Activated CD8-positive, alpha-beta memory T cell treated with anti-CD3 and anti-CD28 coated beads, Interleukin-2, amount 50 U/mL, for 1 hour (primary cell): ENCODE measurements around the gene UNC119B.
"Not testable (repeated sequence)": the region's sequence is repeated elsewhere in the genome, so short reads cannot be mapped to it uniquely, and the experiment has no call there.

ENCODE experiments used
- DNase-seq: peaks from one replicate; pipeline ENCODE4 v3.0.0-alpha.2; 2020; ENCODE audit errors: extremely low read depth

UNC119B gene

DNA sequence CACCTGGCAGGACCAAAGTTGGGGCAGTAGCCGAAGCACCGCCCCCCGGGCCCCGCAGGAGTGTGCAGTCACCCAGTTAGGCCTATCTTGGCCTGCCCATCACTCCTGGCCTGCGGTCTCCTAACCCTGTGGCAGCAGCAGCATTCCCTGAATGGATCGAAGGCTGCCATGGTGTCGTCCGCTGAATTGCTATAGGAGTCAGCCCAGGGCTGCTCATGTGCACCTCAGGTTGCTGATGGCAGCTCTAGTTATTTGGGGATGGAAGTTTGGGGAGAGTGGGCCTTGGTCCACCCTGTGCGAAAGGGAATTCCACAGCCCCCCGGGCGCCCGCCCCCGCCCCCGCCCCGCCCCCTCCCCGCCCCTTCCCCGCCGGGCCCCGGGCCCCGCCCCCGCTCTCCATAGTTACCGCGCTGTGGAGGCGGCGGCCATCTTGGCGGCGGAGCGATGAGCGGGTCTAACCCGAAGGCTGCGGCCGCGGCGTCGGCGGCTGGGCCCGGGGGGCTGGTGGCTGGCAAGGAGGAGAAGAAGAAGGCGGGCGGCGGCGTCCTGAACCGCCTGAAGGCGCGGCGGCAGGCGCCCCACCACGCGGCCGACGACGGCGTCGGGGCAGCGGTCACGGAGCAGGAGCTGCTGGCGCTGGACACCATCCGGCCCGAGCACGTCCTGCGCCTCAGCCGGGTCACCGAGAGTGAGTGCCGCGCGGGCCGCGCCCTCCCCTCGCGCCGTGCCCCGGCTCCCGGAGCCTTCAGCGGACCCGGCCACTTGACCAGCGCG, at the start of gene UNC119B:
Gene UNC119B, plus strand, starts transcription at position 428 of the 774 bp plus-strand sequence. Its CDS starts 17 bp downstream, at position 445.
- DNase-seq: peak; percentile 40

DNA sequence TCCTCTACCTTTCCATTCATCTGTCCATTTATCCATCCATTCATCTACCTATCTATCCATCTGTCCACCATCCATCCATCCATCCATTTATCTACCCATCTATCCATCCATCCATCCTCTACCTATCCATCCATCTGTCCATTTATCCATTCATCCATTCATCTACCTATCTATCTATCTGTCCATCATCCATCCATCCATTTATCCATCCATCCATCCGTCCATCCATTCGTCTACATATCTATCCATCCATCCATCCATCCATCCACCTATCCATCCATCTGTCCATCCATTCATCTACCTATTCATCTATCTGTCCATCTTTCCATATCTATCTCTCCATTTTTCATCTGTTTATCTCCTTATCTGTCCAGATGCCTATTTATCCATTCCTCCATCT, 48.8 kb upstream of the UNC119B start:
- DNase-seq: no peak

DNA sequence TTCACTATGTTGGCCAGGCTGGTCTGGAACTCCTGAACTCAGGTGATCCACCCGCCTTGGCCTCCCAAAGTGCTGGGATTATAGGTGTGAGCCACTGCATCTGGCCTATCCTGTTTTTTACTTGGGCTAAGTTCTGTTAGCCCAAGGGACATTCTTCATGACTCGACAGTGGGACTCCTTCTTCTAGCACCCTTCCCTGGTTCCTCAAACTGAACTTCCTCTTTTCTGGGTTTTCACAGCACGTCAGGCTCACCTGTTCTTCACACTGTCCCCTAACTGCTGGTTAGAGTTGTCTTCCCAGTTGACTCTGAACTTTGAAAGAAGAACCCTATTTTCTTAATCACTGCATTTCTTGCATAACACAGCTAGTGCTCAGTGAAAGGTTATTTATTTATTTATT, 47.4 kb upstream of the UNC119B start:
- no peak for DNase-seq

DNA sequence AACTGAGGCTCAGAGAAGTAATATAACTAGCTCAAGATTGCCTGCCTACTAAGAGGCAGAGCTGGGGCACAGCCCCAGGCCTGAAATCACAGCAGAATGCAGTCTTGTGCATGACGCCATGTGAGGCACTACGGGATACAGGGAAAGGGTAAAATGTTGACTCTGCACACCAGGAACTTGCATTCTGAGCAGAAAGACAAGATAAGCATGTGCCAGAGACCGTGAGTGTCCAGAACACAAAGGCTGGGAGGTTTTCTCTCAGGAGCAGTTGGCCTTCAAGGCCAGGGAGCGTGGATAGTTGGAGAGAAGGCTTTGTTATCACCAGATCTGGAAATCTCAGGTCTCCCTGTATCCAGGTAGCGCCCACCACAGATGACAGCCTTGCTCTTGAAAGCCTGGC, 46.5 kb upstream of the UNC119B start:
- no peak for DNase-seq

DNA sequence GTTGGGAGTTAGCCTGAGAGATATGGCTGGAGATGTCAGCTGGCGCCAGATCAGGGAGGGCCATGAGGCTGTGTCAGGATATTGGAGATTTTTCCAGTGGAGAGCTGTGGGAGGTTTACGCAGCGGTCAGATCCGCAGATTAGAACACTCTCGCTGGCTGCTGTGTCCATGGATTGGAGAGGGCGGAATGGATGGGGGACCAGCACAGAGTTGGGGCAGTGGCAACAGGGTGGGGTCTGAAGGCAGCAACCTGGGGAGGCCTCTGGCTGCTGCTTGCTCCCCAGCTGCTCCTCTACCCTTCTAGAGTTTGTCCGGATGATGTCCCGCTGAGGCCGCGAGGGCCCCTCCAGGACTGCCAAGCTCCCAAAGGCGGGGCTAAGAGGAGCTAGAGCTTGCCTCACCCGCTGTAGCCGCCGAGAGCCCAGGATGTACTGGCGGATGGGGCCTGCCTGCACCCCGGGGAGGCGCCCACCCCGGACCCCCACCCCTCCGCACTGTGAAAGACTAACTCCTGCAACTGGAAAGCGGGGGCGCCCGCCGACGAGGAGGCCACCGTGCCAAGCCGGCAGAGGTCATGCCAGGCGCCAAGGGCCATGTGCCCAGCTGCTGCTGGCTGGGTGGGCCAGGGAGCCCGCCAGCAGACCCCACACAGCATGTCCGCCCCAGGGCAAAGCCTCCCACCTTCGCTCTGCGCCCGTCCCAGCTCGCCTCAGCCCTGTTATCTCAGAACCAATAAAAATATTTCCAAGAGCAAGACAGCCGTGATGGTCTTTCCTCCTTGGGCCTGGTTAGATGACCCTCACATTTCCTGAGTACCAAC, 43.5 kb upstream of the UNC119B start:
- no peak for DNase-seq

DNA sequence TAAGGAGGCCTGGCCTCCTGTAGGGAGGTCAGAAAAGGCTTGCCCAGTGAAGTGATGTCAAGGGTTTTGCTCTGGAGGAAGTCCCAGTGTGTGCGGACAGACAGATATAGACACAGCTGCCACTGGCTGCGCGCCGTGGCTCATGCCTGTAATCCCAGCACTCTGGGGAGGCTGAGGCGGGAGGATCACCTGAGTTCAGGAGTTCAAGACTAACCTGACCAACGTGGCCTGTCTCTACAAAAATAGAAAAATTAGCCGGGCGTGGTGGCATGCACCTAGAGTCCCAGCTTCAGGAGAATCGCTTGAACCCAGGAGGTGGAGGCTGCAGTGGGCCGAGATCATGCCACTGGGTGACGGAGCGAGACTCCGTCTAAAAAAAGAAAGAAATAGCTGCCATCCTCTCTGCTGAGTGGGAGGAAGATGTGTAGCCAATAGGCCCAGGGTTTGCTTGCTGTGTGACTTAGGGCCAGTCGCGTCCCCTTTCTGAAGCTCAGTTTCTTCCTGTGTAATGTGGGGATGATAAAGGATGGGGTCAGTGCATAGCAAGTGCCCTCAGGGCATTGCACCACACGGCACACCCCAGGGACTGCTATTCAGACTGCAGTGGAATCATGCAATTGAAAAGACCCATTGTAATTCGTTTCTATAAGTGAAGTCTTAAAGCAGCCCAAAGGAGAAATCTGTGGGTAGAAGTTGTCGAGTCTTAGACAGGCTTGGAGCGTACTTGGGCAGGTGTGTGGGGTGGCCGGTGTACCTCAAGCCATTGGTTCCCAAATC, 42.0 kb upstream of the UNC119B start:
- DNase-seq: no peak

DNA sequence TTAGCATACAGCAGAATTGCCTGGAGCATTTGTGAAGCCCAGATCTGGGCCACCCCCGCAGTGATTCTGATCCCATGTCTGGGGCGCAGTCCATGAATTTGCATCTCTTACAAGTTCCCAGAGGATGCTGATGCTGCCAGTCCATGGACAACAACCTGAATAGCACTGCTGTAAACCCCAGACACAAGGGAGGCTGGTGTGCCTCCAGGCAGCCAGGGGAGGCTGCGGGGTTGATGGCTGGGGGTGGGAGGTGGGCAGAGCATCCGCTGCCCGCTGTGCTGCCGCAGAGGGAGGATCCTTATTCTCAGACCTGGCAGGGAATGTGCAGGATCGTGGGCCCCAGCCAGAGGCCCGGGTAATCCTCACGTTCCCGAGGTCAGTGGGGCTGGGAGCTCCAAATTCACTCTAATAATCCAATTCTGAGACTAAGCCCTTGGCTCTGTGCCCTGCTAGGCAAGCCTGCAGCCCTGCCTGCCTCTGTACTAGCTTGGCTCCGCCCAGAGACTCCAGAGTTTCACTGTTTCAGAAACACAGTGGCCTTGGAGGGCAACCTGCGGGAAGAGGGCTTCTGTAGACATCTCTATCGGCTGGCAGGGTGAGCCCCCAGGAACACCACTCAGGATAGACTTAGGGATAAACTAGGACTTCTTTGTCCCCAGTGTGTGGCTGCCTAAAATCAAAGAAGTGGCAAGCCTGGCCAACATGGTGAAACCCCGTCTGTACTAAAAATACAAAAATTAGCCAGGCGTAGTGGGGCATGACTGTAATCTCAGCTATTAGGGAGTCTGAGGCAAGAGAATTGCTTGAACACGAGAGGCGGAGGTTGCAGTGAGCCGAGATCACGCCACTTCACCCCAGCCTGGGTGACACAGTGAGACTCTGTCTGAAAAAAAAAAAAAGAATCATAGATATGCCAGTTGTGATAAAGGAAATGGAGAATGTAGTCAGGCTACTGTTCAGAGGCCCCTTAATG, 41.1 kb upstream of the UNC119B start:
- no peak for DNase-seq

DNA sequence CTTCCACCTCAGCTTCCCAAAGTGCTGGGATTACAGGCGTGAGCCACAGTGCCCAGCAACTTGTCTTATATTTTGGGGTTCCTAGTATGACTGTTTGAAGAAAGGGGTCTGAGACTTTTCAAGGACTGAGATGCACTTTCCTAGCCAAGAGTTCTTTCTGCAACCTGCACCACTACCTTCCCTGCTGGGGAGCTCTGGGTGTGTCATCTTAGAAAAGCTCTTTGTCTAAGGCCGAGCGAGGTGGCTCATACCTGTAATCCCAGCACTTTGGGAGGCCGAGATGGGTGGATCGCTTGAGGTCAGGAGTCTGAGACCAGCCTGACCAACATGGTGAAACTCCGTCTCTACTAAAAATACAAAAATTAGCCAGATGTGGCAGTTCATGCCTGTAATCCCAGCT, 40.0 kb upstream of the UNC119B start:
- DNase-seq: not testable (repeated sequence)

DNA sequence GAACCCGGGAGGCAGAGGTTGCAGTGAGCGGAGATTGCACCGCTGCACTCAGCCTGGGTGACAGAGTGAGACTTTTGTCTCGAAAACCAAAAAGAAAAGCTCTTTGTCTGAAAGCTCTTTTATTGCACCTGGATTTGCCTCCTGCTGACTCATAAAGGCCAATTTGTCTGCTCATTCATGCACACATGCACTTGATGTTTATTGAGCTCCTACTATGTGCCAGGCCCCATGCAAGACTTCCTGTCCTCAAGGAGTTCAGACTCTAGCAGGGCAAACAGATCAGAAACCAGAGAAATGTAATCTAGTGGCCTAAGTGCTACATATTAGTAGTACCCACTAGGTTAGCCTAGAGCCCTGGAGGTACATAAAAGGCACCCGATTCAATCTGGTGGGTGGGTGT, 39.6 kb upstream of the UNC119B start:
- no peak for DNase-seq

DNA sequence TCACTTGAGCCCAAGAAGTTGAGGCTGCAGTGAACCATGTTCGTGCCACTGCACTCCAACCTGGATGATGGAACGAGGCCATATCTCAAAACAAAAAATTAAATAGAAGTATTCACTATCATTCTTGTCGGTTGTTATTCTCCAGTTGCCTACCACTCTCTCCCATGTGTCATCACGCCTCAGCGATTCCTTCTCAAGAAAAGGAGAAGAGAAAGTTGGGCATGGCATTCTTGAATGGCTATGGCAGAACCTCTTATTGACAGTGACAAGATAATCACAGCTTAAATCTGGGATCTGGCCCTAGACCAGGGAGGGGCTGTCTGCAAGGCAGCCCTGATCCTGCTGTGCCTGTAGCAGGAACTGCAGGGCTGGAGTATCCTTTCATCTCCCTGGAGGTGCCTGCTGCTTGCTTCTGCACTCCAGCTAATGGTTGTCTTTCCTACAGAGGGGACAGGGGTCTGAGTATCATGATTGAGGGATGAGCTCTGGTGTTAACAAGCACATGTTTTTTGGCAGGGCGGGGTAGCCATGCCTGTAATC, 36.1 kb upstream of the UNC119B start:
- DNase-seq: no peak

DNA sequence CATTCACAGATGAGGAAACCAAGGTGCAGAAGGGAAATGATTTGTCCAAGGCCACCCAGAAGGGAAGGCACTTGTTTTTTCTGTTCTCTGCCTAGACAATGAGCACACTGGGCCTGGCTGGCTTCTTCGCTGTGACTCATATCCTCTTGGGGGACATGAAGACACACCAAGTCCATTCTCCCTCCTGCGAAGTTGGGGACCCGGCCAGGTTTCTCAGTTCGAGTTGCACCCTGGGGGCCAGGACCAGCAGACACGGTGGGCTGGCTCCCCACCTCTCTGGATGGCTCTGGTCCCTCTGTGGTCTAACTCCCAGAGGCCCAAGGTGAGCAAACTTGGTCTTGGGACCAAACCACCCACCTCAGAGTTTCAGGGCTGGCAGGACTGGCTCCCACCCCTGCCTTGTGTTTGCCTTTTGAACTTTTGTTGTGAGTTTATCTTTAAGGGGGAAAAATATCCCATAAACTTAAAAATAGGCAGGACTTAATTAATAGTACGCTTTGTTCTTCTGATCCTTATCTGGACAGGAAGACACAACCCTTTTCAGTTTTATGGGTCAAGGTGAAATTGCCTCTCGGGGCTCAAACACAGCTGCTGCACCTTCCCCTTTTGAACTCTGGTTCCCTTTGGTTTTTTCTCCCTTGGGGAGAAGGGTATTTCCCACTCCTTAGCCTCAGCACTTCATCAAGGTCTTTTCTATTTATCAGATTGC, 32.3 kb upstream of the UNC119B start:
- no peak for DNase-seq

DNA sequence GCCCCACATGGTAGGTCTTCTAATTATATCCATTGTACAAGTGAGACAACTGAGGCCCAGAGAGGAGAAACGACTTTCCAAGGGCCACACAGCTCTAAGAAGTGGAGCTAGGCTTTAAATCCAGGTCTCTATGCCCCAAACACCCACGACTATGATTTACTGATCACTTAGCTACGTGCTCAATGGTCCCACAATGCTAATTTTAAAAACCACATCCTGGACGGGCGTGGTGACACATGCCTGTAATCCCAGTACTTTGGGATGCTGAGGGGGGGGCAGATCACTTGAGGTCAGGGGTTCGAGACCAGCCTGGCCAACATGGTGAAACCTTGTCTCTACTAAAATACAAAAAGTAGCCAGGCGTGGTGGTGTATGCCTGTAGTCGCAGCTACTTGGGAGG, 31.7 kb upstream of the UNC119B start:
- no peak for DNase-seq

DNA sequence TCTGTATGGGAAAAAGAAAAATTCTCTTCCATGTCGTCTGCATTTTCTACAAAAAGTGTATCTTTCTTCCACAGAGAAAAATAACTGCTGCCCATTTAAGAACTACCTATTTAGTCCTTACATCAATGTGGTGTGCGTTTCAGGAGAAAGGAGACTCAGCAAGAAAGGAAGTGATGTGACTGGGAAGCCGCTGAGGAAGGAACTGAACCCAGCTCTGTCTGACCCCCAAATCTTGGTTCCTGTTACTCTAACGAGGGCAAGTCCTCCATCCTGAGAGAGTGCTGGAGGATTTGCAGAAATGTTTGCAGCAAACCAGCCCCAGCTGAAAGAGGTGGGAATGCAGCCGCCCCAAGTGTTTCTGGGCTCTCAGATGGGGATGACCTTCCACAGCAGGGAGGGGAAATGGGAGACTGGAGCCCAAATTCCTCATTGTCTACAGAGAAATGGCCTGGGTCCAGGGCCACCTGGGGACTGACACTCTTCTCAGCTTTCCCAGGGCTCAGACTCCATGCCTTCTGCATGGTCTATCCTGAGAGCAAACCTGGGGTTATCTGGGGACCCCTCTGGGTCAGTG, 30.0 kb upstream of the UNC119B start:
- no peak for DNase-seq

DNA sequence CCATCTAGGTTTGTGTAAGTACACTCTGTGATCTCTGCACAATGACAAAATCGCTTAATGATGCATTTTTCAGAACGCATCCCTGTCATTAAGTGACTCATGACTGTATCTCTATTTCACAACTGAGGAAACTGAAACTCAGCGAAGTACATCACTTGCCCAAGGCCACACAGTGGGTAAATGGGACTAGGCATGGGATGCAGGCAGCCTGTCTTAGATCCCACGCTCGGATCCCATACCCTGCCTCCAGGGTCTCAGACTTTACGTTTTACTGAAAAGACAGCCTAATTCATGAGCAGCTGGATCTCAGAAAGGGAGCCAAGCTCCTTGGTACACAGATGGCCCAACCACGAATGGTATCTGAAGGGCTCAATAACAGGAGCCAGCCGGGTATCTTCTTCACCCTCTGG, 25.7 kb upstream of the UNC119B start:
- DNase-seq: no peak

DNA sequence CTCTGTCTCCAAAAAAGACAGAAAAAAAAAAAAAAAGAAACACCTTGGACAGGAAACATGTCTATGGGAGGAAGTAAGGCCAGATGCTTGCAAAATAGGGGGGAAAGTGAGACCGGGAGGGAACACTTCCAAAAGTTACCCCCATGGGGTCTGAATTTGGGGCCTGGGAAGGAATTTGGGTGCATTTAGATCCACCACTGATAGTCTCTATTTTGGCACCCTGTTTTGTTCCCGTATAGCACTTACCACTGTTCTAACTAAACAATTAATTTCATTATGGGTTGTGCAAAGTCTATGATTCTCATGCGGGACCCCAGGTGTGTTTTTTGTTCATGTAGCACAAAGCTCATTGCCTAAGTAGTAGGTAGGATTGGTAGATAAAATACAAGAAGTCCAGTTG, 24.7 kb upstream of the UNC119B start:
- DNase-seq: no peak

DNA sequence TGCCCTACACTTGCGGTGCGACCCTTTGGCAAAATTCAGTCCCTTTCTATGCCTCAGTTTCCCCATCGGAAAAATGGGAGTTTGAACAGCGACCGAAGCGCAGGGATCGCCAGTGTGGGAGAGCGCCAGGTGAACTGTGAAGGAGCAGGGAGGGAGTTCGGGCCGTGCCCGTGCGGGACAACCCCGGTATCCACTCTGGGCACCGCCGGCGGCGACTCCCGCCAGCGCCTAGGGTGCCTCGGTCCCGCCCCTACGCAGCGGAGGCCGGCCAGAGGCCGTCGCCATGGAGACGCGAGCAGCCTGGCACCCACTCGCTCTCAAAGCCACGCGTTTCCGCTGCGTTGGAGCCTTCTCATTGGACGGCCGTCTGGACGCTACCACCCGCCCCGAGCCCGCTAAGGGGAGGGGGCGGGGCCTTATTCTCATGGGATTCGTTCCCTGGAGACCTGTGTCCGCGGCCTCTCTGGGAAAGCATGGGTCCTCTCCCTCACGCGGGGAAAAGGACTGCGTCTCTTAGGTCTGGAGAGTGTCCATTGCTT, 24.0 kb upstream of the UNC119B start:
- DNase-seq: peak; percentile 95

DNA sequence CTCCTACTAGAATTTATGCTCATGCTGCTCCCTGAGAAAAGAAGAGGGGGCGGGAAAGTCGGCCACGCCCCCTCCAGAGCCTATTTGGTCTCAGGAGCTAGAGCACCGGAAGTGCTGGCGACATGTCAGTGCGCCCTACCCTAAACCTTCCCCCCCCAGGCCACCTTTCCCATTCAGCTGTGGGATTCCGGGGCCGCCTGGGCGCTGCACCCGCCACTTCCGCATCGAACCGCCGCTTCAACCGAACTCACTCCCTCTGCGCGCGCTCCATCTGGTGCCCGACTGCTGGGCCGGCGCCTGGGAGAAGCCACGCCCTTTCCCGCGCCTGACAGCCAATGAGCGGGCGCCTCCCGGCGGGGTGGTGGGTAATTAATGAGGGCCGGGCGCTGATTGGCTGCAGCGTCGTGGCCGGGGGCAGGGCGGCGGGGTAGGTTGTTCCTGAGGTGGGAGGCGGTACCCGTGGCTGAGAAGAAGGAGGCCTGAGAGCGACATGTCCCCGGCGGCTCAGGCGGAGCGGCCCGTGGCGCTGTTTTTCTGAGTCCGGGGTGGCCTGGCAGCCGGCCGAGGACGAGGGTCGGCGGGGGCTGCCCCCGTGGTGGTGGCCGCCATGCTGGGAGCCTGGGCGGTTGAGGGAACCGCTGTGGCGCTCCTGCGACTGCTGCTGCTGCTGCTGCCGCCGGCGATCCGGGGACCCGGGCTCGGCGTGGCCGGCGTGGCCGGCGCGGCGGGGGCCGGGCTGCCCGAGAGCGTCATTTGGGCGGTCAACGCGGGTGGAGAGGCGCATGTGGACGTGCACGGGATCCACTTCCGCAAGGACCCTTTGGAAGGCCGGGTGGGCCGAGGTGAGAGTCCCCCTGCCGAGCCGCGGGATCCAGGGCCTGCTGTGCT, 23.3 kb upstream of the UNC119B start, which contains the start of gene MLEC:
Gene MLEC, plus strand, starts transcription at position 460 of the 888 bp plus-strand sequence. Its CDS starts 148 bp downstream, at position 608.
- peak; percentile 98 for DNase-seq

DNA sequence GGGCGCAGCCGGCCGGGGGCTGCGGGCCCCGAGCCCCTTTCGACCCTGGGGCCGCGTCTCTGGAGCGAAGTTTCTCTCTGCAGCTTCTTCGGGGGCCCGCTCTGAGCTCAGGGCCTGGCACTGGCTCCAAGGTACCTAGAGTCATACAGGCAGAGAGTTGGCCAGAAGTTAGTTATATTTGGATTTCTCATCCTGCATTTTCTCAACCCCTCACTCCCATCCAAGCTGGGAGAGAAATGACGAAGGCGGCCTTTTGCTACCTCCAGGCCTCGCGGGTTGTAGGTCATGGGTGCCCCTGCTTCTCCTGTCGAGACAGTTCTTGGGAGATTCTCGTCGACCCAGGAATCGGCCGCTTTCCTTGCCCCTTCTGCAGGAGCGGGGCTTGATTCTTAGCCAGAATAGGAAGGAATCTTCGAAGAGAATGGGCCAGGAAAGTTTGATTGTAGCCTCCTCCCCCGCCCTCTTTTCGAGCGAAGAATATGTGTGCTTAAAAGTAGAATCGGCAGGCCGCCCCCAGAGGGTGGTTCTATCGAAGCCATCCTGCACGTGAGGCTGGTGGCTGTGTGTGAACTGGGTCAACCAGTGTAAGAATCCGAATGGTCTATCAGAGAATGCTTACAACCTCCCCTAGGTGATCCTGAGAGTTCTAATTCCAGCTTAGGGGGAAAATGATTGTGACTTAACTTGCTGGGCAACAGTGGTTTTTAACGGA, 22.5 kb upstream of the UNC119B start:
- no peak for DNase-seq
